HepG2 (cell line): ENCODE results near the gene POLR1C. TPM values are rescaled to one million over a fixed set of nuclear protein-coding genes. Genes with fewer than 3 reads are reported as not detected.
A peak's percentile ranks its signal among the peaks of the same experiment; 100 is the strongest.

Experiments used
- DMTF1 ChIP-seq: sonication (generic); formaldehyde crosslinking; IDR thresholded peaks from 2 replicates; pipeline ENCODE4 v1.4.0; 2020; ENCODE audit warnings: mild to moderate bottlenecking, missing genetic modification reagents
- HCFC1 ChIP-seq: fragments of 150-350 bp; IDR thresholded peaks from 2 replicates; pipeline ENCODE4 v1.6.1; 2014; ENCODE audit warnings: low read depth, low read length
- HNRNPK ChIP-seq: fragments of 200-400 bp; formaldehyde crosslinking; IDR thresholded peaks from 2 replicates; pipeline ENCODE4 v1.6.1; 2018; ENCODE audit warnings: low read length, low read depth, moderate library complexity, mild to moderate bottlenecking; ENCODE audit not compliant: poor library complexity, severe bottlenecking
- NAIF1 ChIP-seq: sonication (generic); formaldehyde crosslinking; IDR thresholded peaks from 2 replicates; pipeline ENCODE4 v1.5.0; 2020; ENCODE audit warnings: mild to moderate bottlenecking, missing genetic modification reagents, borderline replicate concordance
- PHF21A ChIP-seq: sonication (generic); formaldehyde crosslinking; IDR thresholded peaks from 2 replicates; pipeline ENCODE4 v1.5.0; 2020; ENCODE audit warnings: mild to moderate bottlenecking, missing genetic modification reagents
- TAF15 ChIP-seq: fragments of 200-400 bp; formaldehyde crosslinking; IDR thresholded peaks from one replicate; pipeline ENCODE4 v1.6.1; 2018; ENCODE audit warnings: mild to moderate bottlenecking, low read depth, low read length; ENCODE audit not compliant: poor library complexity, severe bottlenecking
- ZBTB25 ChIP-seq: IDR thresholded peaks from 2 replicates; pipeline ENCODE4 v1.6.1; 2018; ENCODE audit warnings: missing genetic modification reagents
- ZBTB40 ChIP-seq, 2 experiments: fragments of 450-650 bp in 1 of 2; sonication (generic) in 1 of 2; formaldehyde crosslinking in 1 of 2; IDR thresholded peaks; 2 replicates each; pipeline versions ENCODE4 v1.6.1 to v1.8.0; 2016 to 2022; ENCODE audit warnings: antibody characterized with exemption in 1 of 2, mild to moderate bottlenecking in 1 of 2, missing genetic modification reagents in 1 of 2
- ZBTB46 ChIP-seq: sonication (generic); formaldehyde crosslinking; IDR thresholded peaks from 2 replicates; pipeline ENCODE4 v1.4.0; 2020; ENCODE audit warnings: mild to moderate bottlenecking, missing genetic modification reagents, borderline replicate concordance
- ZNF292 ChIP-seq: sonication (generic); formaldehyde crosslinking; IDR thresholded peaks from 2 replicates; pipeline ENCODE4 v1.8.1; 2022; ENCODE audit warnings: mild to moderate bottlenecking, low read depth, missing genetic modification reagents, borderline replicate concordance
- ZNF564 ChIP-seq: sonication (generic); formaldehyde crosslinking; IDR thresholded peaks from 2 replicates; pipeline ENCODE4 v1.8.1; 2023; ENCODE audit warnings: mild to moderate bottlenecking, missing genetic modification reagents
- ZNF572 ChIP-seq: sonication (generic); formaldehyde crosslinking; IDR thresholded peaks from 2 replicates; pipeline ENCODE4 v1.5.1; 2020; ENCODE audit warnings: mild to moderate bottlenecking, missing genetic modification reagents
- polyA plus RNA-seq, 8 experiments: library from polyadenylated mRNA; depleted of rRNA in 3 of 8; stranded (reverse) in 7 of 8; unstranded in 1 of 8; fragments of >200 nt; fragmentation: Illumina TruSeq in 4 of 8; extraction: Trizol in 4 of 8; gene quantifications; 2 replicates each; pipeline versions ENCODE4 v1.2.1 to v1.2.3, GENCODE V29; 2011 to 2016; ENCODE audit warnings: low read depth in 4 of 8, missing spikeins in 1 of 8, mixed read lengths in 1 of 8; ENCODE audit not compliant: insufficient read depth in 1 of 8
- total RNA-seq, 5 experiments: library from RNA; depleted of rRNA; stranded (reverse); fragments of >200 nt; fragmentation: Illumina TruSeq; extraction: Trizol; gene quantifications; 2 replicates each; pipeline ENCODE4 v1.2.3, GENCODE V29; 2016; ENCODE audit warnings: low read depth in 1 of 5

The POLR1C gene
- total and polyA plus RNA-seq, 2 of the 13 experiments (the other 11 are each of a cell fraction or from before 2014, with no cell fraction given): 62.6 to 72.2 TPM

- no peak for TF ChIP-seq DMTF1 (CRISPR knock-in tag)
- 0 out of 2 replicates have a peak, but pooled peaks have one; percentile 58 for TF ChIP-seq ZBTB46 (CRISPR knock-in tag)
- 0 out of 2 replicates have a peak, but pooled peaks have one; percentile 24 for TF ChIP-seq ZNF572 (CRISPR knock-in tag)
- TF ChIP-seq HNRNPK: peak; percentile 86
- TF ChIP-seq ZBTB25 (CRISPR knock-in tag): no peak
- no peak for TF ChIP-seq ZBTB40 (IDR thresholded peaks at IDR 0.05)
- TF ChIP-seq ZBTB40 (CRISPR knock-in tag; IDR thresholded peaks at IDR 0.05): no peak
- TF ChIP-seq NAIF1: no peak
- peak; percentile 83 for TF ChIP-seq TAF15
- TF ChIP-seq ZNF292 (CRISPR knock-in tag): no peak
- peak; percentile 79; the same call in 1 of the 2 replicates for TF ChIP-seq ZNF564
- no peak for TF ChIP-seq PHF21A (CRISPR knock-in tag)
- no peak for TF ChIP-seq HCFC1
These were observed 6.7 kb upstream of the POLR1C start, which contains the start of gene LRRC73 (continued) for GRCh38 chr6:43509984-43510826.
